GM12878 (cell line): Measurements from ENCODE around the gene GALNT12.

Experiments used
- CTCF ChIP-seq, 3 experiments: IDR thresholded peaks in 2 of 3; conservative IDR thresholded peaks in 1 of 3; 2 replicates each; pipeline ENCODE4 v1.5.1; 2011; ENCODE audit warnings: low read depth in 3 of 3, low read length in 3 of 3, mild to moderate bottlenecking in 3 of 3, control low read depth in 2 of 3, moderate library complexity in 2 of 3, inconsistent platforms in 1 of 3, mixed read lengths in 1 of 3; ENCODE audit not compliant: control insufficient read depth in 2 of 3, insufficient read depth in 1 of 3; ENCODE audit errors: extremely low read depth in 1 of 3
- EED ChIP-seq: sonication (generic); IDR thresholded peaks from 2 replicates; pipeline ENCODE4 v1.6.1; 2016; ENCODE audit warnings: antibody characterized with exemption, low read depth
- EP300 ChIP-seq, 2 experiments: fragments of 150-350 bp in 1 of 2; IDR thresholded peaks; 2 replicates each; pipeline ENCODE4 v1.6.1; 2011 to 2012; ENCODE audit warnings: low read depth in 2 of 2, low read length in 2 of 2, borderline replicate concordance in 1 of 2, improper control_type of control experiment in 1 of 2, inconsistent platforms in 1 of 2; ENCODE audit not compliant: control insufficient read depth in 1 of 2
- EZH2 ChIP-seq: IDR thresholded peaks from 2 replicates; pipeline ENCODE4 v1.6.1; 2012; ENCODE audit warnings: low read depth, mild to moderate bottlenecking, control low read depth, inconsistent platforms, low read length, borderline replicate concordance; ENCODE audit not compliant: control insufficient read depth
- POLR2AphosphoS5 ChIP-seq: IDR thresholded peaks from 2 replicates; pipeline ENCODE4 v1.6.1; 2011; ENCODE audit warnings: mild to moderate bottlenecking, low read length, inconsistent platforms
- RCOR1 ChIP-seq: conservative IDR thresholded peaks from 2 replicates; pipeline ENCODE4 v1.6.1; 2012; ENCODE audit warnings: low read depth, low read length, improper control_type of control experiment
- SMC3 ChIP-seq: IDR thresholded peaks from 2 replicates; pipeline ENCODE4 v1.6.1; 2011; ENCODE audit warnings: low read length, improper control_type of control experiment, borderline replicate concordance
- USF1 ChIP-seq: IDR thresholded peaks from 2 replicates; pipeline ENCODE4 v1.6.1; 2011; ENCODE audit warnings: borderline replicate concordance, low read depth, mild to moderate bottlenecking, moderate library complexity, mixed read lengths, low read length; ENCODE audit not compliant: insufficient read depth; ENCODE audit errors: extremely low read length
- USF2 ChIP-seq: IDR thresholded peaks from 2 replicates; pipeline ENCODE4 v1.6.1; 2011; ENCODE audit warnings: low read depth, low read length, improper control_type of control experiment, borderline replicate concordance
- TF ChIP-seq, protein P1 (sequence below): IDR thresholded peaks from 2 replicates; pipeline ENCODE4 v1.6.1; 2012; ENCODE audit warnings: mild to moderate bottlenecking, low read depth, low read length

GRCh38 chr9:98760231-98760630, 47.2 kb upstream of the GALNT12 start:
- TF ChIP-seq CTCF (IDR thresholded peaks at IDR 0.05 in 2 of 3, conservative IDR thresholded peaks at IDR 0.05 in 1 of 3; ENCODE audit: control insufficient read depth in 2 of 3, extremely low read depth in 1 of 3, insufficient read depth in 1 of 3, low read depth in 3 of 3, low read length in 3 of 3) = no peak
- TF ChIP-seq USF1 = no peak
- no peak for TF ChIP-seq EED
- TF ChIP-seq RCOR1 = no peak
- no peak for TF ChIP-seq EP300 (IDR thresholded peaks at IDR 0.05; ENCODE audit: borderline replicate concordance in 1 of 2, control insufficient read depth in 1 of 2, low read depth in 2 of 2, low read length in 2 of 2)
- no peak for TF ChIP-seq SMC3
- no peak for TF ChIP-seq EZH2
- TF ChIP-seq, protein P1, sequence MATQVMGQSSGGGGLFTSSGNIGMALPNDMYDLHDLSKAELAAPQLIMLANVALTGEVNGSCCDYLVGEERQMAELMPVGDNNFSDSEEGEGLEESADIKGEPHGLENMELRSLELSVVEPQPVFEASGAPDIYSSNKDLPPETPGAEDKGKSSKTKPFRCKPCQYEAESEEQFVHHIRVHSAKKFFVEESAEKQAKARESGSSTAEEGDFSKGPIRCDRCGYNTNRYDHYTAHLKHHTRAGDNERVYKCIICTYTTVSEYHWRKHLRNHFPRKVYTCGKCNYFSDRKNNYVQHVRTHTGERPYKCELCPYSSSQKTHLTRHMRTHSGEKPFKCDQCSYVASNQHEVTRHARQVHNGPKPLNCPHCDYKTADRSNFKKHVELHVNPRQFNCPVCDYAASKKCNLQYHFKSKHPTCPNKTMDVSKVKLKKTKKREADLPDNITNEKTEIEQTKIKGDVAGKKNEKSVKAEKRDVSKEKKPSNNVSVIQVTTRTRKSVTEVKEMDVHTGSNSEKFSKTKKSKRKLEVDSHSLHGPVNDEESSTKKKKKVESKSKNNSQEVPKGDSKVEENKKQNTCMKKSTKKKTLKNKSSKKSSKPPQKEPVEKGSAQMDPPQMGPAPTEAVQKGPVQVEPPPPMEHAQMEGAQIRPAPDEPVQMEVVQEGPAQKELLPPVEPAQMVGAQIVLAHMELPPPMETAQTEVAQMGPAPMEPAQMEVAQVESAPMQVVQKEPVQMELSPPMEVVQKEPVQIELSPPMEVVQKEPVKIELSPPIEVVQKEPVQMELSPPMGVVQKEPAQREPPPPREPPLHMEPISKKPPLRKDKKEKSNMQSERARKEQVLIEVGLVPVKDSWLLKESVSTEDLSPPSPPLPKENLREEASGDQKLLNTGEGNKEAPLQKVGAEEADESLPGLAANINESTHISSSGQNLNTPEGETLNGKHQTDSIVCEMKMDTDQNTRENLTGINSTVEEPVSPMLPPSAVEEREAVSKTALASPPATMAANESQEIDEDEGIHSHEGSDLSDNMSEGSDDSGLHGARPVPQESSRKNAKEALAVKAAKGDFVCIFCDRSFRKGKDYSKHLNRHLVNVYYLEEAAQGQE = no peak
- TF ChIP-seq POLR2AphosphoS5 = no peak
- no peak for TF ChIP-seq USF2
